Caco-2 (cell line): ENCODE measurements around the gene WHAMM. TPM values are rescaled to one million over a fixed set of nuclear protein-coding genes. Genes with fewer than 3 reads are reported as not detected.

Experiments
- BruUV-seq: library from RNA; stranded (reverse); fragments of 400-500 nt; replicated peaks from 2 replicates; lab custom pipeline; 2021; lab: Mats Ljungman, UMichigan
- CTCF ChIA-PET: fragments of 300-600 bp; sonication (Branson Sonifier 250); formaldehyde crosslinking; loops from one replicate; lab custom pipeline; 2022; ENCODE audit warnings: antibody characterized with exemption; lab: Charles Lee
- POLR2A ChIA-PET: fragments of 300-600 bp; sonication (Branson Sonifier 250); formaldehyde crosslinking; loops from one replicate; lab custom pipeline; 2022; ENCODE audit warnings: antibody characterized with exemption; lab: Charles Lee
- DNase-seq, 2 experiments: peaks; one replicate each; pipeline versions ENCODE4 v3.0.0 to v3.0.0-alpha.2; 2020 to 2022
- H3K27me3 ChIP-seq: replicated peaks from 2 replicates; pipeline ENCODE4 v1.6.0; 2011; ENCODE audit warnings: low read length; ENCODE audit not compliant: control insufficient read depth, insufficient read depth
- H3K36me3 ChIP-seq: 2 replicates; pipeline ENCODE4 v1.5.1; 2011; ENCODE audit warnings: low read length; ENCODE audit not compliant: control insufficient read depth, insufficient read depth
- H3K4me1 ChIP-seq: fragments of 250-450 bp; sonication (Bioruptor Pico); 2 replicates; pipeline ENCODE4 v1.5.1; 2020; ENCODE audit warnings: mild to moderate bottlenecking
- H3K4me3 ChIP-seq: 2 replicates; pipeline ENCODE4 v1.5.1; 2011; ENCODE audit warnings: low read depth, mild to moderate bottlenecking, control low read depth, low read length
- H3K9me3 ChIP-seq: fragments of 250-450 bp; sonication (Bioruptor Pico); 2 replicates; pipeline ENCODE4 v1.5.1; 2020; ENCODE audit warnings: mild to moderate bottlenecking, moderate library complexity
- H3K27ac Mint-ChIP-seq: one replicate; pipeline ENCODE4 v1.8.0; 2022; ENCODE audit warnings: mixed read lengths; ENCODE audit not compliant: unreplicated experiment
- H3K27me3 Mint-ChIP-seq: one replicate; pipeline ENCODE4 v1.8.0; 2022; ENCODE audit warnings: mixed read lengths; ENCODE audit not compliant: insufficient read depth, unreplicated experiment
- H3K36me3 Mint-ChIP-seq: one replicate; pipeline ENCODE4 v1.8.0; 2022; ENCODE audit warnings: mild to moderate bottlenecking, mixed read lengths; ENCODE audit not compliant: insufficient read depth, unreplicated experiment
- H3K4me1 Mint-ChIP-seq: one replicate; pipeline ENCODE4 v1.8.0; 2022; ENCODE audit warnings: low read depth, mixed read lengths; ENCODE audit not compliant: unreplicated experiment
- H3K4me3 Mint-ChIP-seq: one replicate; pipeline ENCODE4 v1.8.0; 2022; ENCODE audit warnings: mild to moderate bottlenecking, moderate library complexity, mixed read lengths; ENCODE audit not compliant: unreplicated experiment
- H3K9me3 Mint-ChIP-seq: one replicate; pipeline ENCODE4 v1.8.0; 2022; ENCODE audit warnings: mixed read lengths; ENCODE audit not compliant: unreplicated experiment
- CTCF ChIP-seq, 2 experiments: fragments of 200-600 bp in 1 of 2; IDR thresholded peaks; 1 replicate in 1 of 2; 2 replicates in 1 of 2; pipeline versions ENCODE4 v1.5.1 to v1.8.0; 2011 to 2022; ENCODE audit warnings: antibody characterized with exemption in 1 of 2, control low read depth in 1 of 2, inconsistent platforms in 1 of 2, low read depth in 1 of 2, low read length in 1 of 2, mild to moderate bottlenecking in 1 of 2, moderate library complexity in 1 of 2; ENCODE audit not compliant: insufficient read depth in 1 of 2, severe bottlenecking in 1 of 2, unreplicated experiment in 1 of 2
- intact Hi-C: fragments of 100-400 bp; cut with micrococcal nuclease; formaldehyde crosslinking; loops from one replicate; pipeline ENCODE4 v1.10.0; 2022; ENCODE audit not compliant: unreplicated experiment
- total RNA-seq: library from RNA; stranded (reverse); gene quantifications from 2 replicates; pipeline ENCODE4 v1.2.3, GENCODE V29; 2022

The WHAMM gene
- total RNA-seq, 1 experiment from 2014 or later = 7.8 TPM

GRCh38 chr15:82846621-82847020 lies 37.2 kb downstream of the WHAMM start:
- no peaks in the 10 kb centered on the region for H3K4me1 ChIP-seq
- Mint-ChIP-seq H3K27ac (no peak overlapping the region), H3K4me3 (no peak overlapping the region), H3K27me3 (peaks cover 3% of the 10 kb centered on the region), H3K9me3 (no peaks in the 10 kb centered on the region), H3K4me1 (no peaks in the 10 kb centered on the region), H3K36me3 (no peaks in the 10 kb centered on the region)
- no peak for DNase-seq
- intact Hi-C loops = loop anchor here (5.0 kb wide), 1 partner anchor 141 kb away; the partner anchor contains the start of gene RAMAC
- TF ChIP-seq CTCF (IDR thresholded peaks at IDR 0.05; ENCODE audit: insufficient read depth in 1 of 2, low read depth in 1 of 2, low read length in 1 of 2, severe bottlenecking in 1 of 2, unreplicated experiment in 1 of 2) = no peak
- no TSS peak for BruUV-seq
- no peak overlapping the region for H3K4me3 ChIP-seq
- ChIA-PET CTCF (no interaction called here), POLR2A (no interaction called here)
- H3K9me3 ChIP-seq = no peaks in the 10 kb centered on the region; the same call in 1 of the 2 replicates
- no peaks in the 10 kb centered on the region for H3K36me3 ChIP-seq
- H3K27me3 ChIP-seq = no peaks in the 10 kb centered on the region

- Mint-ChIP-seq H3K36me3 (no peaks in the 10 kb centered on the region), H3K27ac (no peak overlapping the region), H3K9me3 (no peaks in the 10 kb centered on the region), H3K27me3 (peaks cover 3% of the 10 kb centered on the region), H3K4me3 (no peak overlapping the region), H3K4me1 (no peaks in the 10 kb centered on the region)
- TF ChIP-seq CTCF (IDR thresholded peaks at IDR 0.05; ENCODE audit: insufficient read depth in 1 of 2, low read depth in 1 of 2, low read length in 1 of 2, severe bottlenecking in 1 of 2, unreplicated experiment in 1 of 2) = no peak
- Histone ChIP-seq H3K36me3 (no peaks in the 10 kb centered on the region), H3K9me3 (no peaks in the 10 kb centered on the region), H3K4me1 (no peaks in the 10 kb centered on the region), H3K27me3 (no peaks in the 10 kb centered on the region), H3K4me3 (no peak overlapping the region)
- DNase-seq = no peak
- POLR2A ChIA-PET = no interaction called here
- intact Hi-C loops = loop anchor here (5.0 kb wide), 1 partner anchor 140 kb away; the partner anchor contains the start of gene RAMAC
- BruUV-seq = no TSS peak
- CTCF ChIA-PET = no interaction called here
Measured at GRCh38 chr15:82847703-82848102, 38.3 kb downstream of the WHAMM start.

- intact Hi-C loops = loop anchor here (5.0 kb wide), 1 partner anchor 139 kb away; the partner anchor contains the start of gene RAMAC
- Mint-ChIP-seq H3K9me3 (no peaks in the 10 kb centered on the region), H3K4me1 (no peaks in the 10 kb centered on the region), H3K27me3 (peaks cover 3% of the 10 kb centered on the region), H3K36me3 (no peaks in the 10 kb centered on the region), H3K27ac (no peak overlapping the region), H3K4me3 (no peak overlapping the region)
- no peaks in the 10 kb centered on the region for H3K4me1 ChIP-seq
- H3K9me3 ChIP-seq = no peaks in the 10 kb centered on the region
- H3K27me3 ChIP-seq = no peaks in the 10 kb centered on the region
- ChIA-PET POLR2A (interaction anchor here (0.5 kb wide), 1 partner anchor 1848 kb away, joined by 3 read pairs; no protein-coding TSS in a partner anchor), CTCF (no interaction called here)
- no peak for TF ChIP-seq CTCF (IDR thresholded peaks at IDR 0.05; ENCODE audit: insufficient read depth in 1 of 2, low read depth in 1 of 2, low read length in 1 of 2, severe bottlenecking in 1 of 2, unreplicated experiment in 1 of 2)
- H3K4me3 ChIP-seq = no peak overlapping the region
- no peak for DNase-seq
- H3K36me3 ChIP-seq = no peaks in the 10 kb centered on the region
- BruUV-seq = no TSS peak
Measured at GRCh38 chr15:82848241-82848993, 39.0 kb downstream of the WHAMM start.
